Midbrain (tissue), 1 donor: ENCODE measurements around the gene CCND3.
A peak's percentile ranks its signal among the peaks of the same experiment; 100 is the strongest.

Source experiments
- DNase-seq: peaks from one replicate; lab custom pipeline; 2025; lab: John Stamatoyannopoulos, UW

CCND3 gene

DNA sequence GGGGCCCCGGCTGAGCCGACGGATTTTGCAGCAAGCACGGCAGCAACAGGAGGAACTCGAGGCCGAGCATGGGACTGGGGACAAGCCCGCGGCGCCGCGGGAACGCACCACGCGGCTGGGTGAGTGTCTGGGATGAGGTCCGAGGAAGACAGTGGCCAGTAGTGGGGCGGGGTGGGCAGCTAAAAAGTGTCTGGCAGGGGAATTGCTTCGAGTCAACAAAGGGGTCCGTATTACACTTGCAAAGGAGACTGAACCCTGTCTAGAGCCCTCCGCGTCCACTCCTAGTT, 20.0 kb downstream of the CCND3 start:
- no peak for DNase-seq

DNA sequence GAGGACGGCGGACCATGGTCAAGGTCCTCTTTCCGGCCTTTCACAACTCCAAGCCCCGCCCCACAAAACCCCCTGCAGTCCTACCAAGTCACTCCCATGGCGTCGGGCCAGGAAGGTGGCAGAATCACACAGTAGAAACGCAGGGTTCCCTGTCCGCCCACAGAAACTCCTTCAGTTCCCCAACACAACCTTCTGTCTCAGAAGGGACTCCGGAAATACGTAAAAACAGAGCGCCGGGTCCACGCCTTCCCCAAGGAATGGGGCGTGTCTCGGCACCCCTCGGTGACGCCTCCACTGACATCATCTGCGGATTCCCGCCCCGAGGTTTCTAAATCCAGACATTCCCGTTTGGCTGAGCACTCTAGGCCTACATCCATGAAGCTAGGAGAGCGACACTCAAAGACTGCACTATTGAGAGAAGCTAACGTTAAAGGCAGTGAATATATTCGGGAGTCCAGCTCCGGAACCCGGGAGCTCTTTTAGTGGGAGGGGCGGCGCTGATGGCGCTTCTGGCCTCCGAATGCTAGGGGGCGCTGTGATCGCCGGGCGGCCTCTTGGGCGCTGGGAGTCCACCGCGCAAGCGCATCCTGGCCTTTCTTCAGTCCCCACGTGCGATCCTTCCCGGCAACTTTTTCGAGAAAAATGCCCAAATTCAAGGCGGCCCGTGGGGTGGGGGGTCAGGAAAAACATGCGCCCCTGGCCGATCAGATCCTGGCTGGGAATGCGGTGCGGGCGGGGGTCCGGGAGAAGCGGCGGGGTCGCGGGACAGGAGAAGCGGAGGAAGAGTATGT, 20.5 kb downstream of the CCND3 start, which contains the start of the genes BYSL and MED20:
Gene BYSL, plus strand, starts transcription at position 579 of the 791 bp plus-strand sequence. Its CDS starts 64 bp downstream, at position 643.
Gene MED20, minus strand, starts transcription at position 219 of the 791 bp plus-strand sequence. Its CDS starts 121 bp downstream, at position 98.
- peak; percentile 97 for DNase-seq

DNA sequence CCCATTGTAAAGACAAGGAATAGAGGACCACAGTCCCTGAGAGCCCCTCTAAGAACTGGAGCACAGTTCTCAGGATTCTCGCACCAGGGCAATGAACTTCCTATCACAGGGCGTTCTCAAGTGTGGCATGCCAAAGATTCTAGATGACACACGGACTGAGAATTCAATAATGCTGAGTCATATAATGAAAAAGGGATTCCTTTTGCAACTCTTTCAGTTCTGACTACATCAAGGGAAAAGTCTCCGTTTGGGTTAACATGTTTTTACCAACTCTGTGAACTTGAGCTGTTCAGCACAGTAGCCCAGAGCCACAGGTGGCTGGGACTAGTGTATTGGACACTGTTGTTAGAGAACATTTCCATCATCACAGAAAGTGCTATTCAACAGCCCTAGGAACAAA, 24.1 kb downstream of the CCND3 start:
- DNase-seq = no peak

DNA sequence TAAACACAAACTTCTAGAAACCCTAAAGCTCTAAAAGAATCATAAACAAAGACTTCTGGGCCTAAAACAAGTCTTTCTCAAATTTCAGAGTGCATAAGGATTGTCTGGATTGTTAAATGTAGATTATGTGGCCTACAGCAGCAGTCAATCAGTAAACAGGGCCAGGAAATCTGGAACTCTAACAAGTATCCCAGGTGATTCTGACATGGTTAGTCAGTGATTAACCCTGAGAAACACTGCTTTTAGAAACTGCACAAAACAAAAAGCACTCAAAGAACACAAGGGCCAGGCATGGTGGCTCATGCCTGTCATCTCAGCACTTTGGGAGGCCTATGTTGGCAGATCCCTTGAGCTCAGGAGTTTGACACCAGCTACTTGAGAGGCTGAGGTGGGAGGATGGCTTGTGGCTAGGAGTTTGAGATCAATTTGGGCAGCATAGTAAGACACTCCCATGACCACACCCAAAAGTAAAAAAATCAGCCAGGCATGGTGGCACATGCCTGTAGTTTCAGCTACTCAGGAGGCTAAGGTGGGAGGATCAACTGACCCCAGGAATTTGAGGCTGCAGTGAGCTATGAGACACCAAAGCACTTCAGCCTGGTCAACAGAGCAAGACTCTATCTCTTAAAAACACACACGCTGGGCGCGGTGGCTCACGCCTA, 26.6 kb downstream of the CCND3 start:
- no peak for DNase-seq

DNA sequence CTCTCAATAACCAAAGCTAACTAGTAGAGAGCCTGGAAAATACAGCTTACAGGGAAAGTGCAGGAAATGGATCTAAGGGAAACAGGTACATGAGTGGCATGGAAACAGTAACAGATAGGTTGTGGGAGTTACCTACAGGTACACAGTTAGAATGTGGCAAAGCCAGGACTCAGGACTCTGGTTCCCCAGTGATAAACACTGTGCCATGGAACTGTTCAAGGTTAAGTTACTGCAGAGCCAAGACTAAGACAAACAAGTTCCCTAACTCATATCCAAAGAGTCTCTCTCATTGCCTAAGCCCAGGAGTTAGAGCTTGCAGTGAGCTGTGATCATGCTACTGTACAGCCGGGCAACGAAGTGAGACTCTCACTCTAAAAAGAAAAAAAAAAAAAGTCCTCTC, 27.3 kb downstream of the CCND3 start:
- DNase-seq = no peak

DNA sequence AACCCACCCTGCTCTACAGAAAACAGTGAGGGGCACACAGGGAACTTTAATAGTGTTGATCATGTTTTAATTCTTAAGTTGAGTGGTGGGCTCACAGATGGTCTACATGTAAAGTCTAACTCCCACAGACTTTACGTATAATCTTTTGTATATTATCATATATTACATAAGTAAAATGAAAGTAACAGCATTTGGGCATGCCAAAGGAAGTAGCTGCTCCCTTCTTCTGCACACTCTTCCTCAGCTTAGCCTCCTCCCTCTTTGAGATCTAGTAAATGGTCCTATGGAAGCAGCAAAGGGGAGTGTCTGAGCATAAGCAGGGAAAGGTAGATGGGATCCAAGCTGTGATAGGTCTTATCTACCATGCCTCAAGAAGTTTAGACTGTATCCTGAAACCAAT, 31.9 kb downstream of the CCND3 start:
- DNase-seq = no peak

DNA sequence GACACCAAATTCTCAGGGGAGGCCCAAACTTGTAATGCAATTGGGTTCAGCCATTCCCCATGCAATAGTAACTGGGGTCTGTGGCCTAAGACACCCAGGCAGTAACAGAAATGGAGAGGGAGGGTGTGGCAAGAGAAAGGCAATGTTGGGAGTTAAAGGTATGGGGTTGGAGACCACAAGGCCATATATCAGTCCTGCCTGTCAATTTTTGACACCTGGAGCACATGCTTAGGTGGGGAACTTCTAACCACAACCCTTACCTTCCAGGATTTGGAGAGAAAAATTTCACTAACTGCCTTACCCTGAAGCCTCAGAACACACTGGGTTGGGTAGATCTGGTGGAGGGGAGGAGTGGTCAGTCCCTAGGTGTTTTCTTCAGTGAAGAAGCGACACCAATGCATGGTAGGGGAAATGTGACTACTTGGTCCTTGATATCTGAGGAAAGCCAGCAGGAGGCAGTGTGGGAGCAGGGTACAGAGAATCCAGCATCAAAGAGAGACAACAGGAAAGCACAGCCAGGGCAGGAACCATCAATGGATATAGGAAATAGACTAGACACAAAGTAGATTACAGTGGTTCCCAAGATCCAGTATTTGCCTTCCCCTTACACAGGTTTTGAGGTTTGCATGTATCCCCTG, 39.6 kb downstream of the CCND3 start:
- no peak for DNase-seq

DNA sequence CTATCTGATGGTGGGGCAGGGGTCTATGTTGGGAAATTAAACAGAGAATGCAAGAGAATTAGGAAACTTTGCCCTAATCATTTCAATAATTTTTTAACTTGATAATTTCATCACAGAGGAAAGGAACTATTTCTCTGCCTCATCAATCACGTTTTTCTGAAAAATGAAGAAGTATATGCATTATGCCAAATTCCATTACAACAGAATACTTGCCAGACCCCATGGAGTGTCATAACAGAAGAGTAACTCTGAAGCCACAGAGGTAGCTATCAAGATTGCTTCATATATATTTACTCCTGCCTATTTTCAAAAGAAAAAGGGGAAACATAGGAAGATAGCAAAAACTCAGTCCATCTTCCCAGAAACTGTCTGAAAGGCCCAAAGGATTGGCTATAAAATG, 40.7 kb downstream of the CCND3 start:
- no peak for DNase-seq

DNA sequence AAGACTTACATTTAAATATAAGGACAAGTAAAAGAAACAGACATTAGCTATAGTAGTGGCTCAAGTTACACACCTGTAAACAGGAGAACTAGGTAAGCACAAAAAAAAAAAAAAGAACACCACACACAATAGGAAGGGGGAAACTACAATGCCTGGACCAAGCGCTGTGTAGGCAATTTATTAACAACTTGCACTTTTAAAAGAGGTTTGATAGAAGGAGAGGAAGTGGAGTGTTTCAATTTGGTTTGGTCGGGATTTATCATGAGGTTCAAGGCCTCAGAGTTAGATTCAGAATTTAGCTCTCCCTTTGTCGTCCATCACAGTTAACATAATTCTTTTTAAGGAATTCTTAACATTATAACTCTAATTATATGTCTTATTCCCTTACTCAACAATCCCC, 45.3 kb downstream of the CCND3 start:
- DNase-seq = no peak

DNA sequence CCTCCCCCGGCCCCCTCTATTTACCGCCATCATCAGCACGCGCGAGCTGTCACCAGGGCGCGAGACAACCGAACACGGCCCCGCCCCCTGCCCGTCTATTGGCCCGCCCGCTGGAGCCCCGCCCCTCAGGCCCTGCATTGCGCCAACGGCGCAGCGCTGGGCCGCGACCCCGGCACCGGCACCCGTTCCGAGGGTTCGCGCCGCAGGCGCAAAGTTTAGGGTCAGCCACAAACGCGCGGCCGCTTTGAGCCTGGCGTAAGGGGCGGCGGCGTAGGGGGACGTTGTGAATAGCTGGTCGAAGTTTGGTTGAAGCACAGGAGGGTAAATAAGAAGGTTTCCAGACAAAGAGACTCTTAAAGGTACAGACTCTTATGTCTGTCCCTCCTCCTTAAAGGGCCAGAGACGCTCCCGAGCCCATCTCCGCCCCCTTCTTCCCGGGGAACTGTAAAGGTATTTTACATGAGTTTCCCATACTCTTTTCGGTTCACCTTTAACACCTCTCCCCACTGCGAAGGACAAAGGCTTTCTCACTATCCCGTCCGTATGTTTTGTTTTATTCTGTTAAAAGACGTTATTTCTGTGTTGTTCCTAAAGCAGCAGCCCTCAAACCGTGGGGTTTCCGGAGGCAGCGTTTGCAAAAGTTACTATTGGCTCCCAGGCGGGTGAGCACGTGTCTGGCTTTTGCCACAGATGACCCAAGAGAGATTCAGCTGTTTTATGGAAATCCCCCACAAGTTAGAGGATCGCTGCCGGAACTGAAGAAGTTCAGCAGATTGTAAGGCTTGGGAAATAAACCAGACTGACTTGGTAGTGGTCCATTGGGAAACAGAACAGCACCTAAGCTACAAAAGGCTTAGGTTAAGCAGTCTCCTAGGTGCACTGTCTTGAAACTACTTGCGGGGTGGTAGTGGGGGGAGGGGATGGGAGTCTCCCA, 46.0 kb downstream of the CCND3 start, which contains the start of gene USP49:
Gene USP49, minus strand, starts transcription at position 76 of the 934 bp plus-strand sequence. CDS start 88,392 bp downstream, outside the sequence.
- DNase-seq = peak; percentile 90

DNA sequence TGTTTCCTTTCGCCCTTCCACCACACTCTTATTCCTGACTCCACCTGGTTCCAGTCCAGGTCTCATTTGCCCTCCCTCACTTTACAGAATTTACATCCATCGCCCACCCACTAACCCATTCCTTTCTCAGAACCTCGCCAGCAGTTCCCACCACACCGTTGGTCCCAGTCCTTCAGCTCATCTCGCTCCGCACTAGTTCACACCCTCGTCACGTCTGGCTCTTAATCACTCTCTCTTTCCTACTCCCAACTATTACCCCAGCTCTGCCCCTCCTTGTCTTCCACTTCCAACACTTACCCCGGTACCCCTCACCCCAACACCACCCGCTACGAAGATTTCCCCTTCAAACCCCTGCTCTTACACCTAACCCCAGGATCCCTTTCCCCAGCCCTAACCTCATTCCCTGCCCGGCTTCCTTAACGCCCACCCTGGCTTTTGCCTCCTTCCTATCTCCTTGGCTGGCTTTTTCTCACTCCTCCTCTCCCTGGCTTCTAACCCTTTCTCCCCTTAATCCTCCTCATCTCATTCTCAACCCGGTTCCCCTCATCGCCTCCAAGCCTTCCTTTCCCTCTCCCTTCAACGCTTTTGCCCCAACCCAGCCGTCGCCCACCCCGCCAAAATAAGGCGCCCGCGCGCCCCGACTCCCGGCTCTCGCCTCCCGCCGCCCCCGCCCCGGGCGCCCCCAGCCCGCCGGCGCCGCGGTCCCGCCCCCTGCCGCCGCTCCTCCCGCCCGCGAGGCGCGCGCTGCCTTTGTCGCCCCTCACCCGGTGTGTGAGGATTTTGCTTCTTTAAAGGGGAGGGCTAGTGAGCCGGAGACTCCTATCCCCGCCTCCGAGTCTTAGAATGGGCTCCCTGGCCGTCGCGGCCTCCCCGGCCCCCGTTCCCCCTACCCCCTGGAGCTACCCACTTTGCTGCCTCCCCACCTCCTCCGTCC, 47.0 kb downstream of the CCND3 start:
- peak; percentile 74 for DNase-seq

DNA sequence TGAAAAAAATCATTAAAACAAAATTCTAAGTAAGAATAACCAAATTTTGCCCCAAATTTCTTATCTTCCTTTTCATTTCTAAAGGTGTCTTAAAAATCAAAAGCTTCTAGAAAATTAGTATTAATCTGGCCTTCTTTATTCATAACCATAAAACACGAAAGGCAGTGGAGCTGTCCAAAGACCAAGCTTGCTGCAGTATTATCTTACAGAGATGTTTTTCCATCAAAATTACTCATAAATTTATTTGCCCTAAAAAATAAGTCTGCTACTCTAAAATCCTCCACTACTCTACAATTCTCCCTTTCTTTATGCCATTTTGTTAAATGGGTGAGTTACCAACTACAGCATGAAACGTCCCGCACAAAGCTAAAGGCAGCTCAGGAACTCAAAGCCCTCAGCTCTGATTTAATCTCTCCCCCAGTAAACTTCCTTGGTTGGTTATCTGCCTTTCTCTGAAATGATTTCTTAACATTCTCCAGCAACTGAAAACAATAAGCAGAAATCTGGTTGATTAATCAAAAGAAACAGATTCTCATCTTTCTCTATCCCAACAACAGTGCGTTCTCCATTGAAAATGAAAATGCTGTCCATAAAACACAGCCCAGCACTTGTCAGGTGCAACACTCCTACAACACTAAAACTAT, 48.6 kb downstream of the CCND3 start:
- no peak for DNase-seq

DNA sequence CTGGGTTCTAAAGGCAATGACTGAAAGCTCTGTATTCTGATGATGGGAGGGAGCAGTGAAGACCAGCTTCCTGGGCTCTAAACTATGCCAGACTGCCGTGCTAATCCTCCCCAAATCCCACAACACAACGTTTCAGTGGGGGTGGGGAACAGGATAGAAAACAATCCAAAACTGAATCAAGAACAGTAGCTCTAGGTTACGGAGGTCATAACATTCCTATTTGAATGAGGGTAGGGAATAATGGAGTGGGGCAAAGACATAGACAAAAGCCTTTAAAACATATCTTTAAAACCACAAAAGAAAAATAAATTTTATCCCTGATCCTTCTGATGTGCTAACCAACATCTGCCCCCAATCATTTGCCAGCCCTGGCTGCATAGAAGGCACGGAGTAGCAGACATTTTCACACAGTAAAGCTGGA, 54.3 kb downstream of the CCND3 start:
- DNase-seq = no peak

DNA sequence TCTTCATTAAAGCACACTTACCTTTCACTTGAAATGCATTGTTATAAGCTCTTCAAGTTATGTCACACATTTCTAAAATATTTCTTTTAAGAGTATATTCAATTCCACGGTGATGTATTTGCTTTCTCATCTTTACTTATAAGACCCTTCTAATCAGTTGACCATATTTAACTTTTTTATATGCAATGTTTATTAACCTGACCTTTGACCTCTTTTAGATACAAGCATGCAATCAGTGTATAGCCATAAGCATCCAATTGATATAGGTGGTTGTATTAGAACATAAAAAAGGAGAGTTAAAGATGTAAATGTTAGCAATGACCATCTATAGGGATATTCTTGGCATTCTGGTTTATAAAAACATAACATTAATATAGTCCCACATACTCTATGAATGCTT, 55.7 kb downstream of the CCND3 start:
- no peak for DNase-seq

DNA sequence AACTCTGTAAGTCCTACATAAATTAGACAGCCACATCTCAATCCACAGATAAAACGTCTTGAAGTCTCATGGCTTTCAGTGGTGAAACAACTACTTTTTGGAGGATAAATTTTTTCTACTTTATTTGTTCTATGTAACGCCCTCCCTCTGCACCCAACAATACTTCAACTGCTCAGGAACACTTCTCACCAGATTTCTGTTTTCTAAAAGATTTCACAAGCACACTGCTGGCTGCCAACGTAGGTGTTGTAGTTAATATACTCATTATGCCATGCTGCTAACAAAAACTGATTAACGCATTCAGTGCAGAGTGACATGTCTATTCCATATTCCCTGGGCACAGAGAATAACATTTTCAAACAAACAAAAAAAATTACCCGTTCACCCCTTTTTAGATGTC, 56.7 kb downstream of the CCND3 start:
- DNase-seq = no peak
